GM18507 (cell line): Measurements from ENCODE around the gene CETN2.
A peak's percentile ranks its signal among the peaks of the same experiment; 100 is the strongest.
"Not testable (repeated sequence)": the region's sequence is repeated elsewhere in the genome, so short reads cannot be mapped to it uniquely, and the experiment has no call there.

ENCODE experiments used
- DNase-seq: peaks from one replicate; pipeline ENCODE4 v3.0.0; 2011; ENCODE audit warnings: low read depth; ENCODE audit not compliant: insufficient read length; ENCODE audit errors: extremely low spot score
- FAIRE-seq: peaks from 2 replicates; lab custom pipeline; 2011; peaks lifted over from hg19 to GRCh38; lab: Jason Lieb, UNC

The CETN2 gene

DNA sequence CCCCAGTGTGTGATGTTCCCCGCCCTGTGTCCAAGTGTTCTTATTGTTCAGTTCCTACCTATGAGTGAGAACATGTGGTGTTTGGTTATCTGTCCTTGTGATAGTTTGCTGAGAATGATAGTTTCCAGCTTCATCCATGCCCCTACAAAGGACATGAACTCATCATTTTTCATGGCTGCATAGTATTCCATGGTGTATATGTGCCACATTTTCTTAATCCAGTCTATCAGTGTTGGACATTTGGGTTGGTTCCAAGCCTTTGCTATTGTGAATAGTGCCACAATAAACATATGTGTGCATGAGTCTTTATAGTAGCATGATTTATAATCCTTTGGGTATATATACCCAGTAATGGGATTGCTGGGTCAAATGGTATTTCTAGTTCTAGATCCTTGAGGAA is 4.9 kb upstream of the CETN2 start:
- FAIRE-seq, DNase-seq: not testable (repeated sequence)

DNA sequence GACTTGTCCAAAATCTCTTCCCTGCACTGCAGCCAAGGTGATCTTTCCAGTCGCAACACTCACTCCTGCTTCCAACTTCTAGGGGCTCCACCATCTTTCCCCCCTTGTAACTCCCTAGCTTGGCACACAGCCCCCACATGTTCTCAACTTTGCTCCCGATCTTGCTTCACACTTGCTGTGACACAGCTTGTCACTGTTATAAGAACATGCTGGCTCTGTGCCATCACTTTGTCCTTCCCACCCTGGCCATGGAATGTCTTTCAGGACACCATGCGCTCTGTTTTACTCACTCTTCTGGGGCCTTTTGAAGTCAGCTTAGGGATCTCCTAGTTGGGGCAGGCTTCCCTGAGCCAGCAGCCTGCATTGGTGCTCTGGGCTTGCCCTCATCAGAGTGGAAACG is 2.8 kb upstream of the CETN2 start:
- FAIRE-seq (no peak), DNase-seq (no peak)

DNA sequence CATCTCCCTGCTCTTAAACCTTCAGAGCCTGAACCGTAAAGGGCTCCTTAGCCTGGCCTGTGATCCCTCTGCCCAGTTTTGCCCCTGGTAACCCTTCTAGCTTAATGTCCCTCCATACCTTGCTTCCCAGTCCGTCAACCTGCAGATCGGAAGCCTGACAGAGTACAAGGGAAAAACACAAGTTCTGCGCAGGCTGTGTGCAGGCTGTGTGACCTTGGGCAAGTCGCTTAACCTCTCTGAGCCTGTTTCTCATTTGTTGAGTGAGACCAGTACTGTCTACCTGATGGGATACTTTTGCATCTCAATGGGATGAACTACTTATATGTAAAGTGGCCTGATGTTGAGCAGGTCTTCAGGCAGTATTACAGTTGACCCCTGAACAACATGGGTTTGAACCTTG is 2.0 kb upstream of the CETN2 start:
- DNase-seq, result no peak
- FAIRE-seq, result no peak

DNA sequence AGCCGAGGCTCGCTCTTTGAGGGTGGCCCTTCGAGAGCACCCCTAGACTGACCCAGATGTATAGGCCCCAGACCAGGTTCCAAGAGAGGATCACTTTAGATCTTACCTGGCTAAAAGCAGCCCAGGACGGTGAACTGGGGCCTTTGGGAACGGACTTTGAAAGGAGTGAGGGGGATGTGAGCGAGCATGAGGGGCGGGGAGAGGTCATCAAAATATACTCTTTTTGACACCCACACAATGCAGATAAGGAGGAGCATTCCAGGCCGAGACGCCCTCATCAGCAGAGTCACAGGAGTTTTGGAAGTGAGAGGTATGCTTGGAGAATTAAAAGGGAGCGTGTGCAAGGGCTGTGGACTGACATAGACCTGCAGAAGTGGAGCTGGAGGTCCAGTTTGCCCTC is 834 bp upstream of the CETN2 start:
- no peak for FAIRE-seq
- no peak for DNase-seq

DNA sequence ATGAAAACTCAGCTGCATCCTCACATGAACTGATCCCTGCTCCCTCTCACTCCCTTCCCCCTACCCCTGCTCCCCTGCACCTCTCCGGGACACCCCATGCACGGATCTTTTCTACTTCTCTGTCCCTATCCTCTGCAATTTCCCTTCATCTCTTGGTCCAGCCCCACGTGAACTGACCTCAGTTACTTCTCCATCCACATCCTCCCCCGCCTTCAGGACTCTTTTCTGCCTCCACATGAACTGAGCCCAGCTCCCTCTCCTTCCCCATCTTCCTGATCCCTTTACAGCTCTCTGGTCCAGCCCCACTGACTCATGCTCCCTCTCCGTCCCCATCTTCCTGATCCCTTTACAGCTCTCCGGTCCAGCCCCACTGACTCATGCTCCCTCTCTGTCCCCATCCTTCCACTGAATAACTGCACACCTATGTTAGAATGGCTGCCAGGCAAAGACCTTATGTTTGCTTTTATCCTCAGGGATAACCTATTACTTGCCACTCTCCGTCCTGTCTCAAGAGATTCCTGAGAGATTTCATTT is 5.6 kb downstream of the CETN2 start:
- FAIRE-seq (no peak), DNase-seq (no peak)

DNA sequence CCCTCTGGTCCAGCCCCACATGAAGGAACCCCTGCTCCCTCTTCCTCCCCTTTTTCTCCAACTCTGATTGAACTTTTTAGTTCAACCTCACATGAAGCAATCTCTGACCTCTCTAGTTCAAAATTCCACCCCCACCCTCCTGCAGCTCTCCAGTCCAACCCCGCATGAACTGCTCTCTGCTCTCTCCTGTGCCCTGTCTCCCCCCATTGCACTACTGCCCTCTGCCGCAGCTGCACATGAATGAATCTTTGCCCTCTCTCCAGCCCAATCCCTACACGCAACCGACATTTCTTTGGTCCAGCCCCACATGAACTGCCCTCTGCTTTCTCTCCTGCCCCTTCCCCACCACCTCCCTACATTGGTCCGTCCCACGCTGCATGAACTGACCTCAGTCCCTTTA is 6.9 kb downstream of the CETN2 start:
- DNase-seq (no peak), FAIRE-seq (no peak)

DNA sequence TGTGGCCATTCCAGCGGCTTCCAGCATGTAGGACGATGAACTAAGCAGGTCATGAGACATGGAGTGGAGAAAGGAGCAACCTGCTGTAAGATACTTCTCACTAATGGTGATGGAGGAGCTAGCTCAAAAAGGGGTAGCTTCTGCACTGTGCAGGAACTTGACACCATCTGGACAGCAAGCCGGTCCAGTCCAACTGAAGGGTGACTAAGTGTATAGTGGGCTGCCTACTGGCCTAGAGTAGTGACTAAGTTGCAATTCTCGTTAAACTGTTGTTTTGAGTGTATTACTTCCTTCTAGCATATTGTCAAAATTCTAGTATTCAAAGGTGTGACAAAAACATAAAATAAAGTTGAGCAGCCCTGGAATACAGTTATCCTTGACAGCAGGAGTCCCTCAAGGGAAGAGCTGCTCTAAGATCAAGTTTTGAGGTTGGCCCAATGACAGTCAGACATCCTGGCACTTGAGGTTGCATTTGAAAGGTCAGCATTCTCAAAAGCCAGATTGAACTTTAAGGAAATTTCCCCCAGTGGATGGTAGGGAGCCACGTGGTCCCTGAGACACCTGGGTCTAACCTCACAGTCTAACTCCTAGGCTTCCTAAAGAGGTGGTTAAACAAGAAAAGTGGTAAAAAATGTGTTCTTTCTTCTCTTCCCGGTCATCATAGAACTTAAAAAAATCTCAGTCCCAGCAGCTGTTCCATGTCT is 8.0 kb downstream of the CETN2 start:
- DNase-seq (no peak), FAIRE-seq (no peak)

DNA sequence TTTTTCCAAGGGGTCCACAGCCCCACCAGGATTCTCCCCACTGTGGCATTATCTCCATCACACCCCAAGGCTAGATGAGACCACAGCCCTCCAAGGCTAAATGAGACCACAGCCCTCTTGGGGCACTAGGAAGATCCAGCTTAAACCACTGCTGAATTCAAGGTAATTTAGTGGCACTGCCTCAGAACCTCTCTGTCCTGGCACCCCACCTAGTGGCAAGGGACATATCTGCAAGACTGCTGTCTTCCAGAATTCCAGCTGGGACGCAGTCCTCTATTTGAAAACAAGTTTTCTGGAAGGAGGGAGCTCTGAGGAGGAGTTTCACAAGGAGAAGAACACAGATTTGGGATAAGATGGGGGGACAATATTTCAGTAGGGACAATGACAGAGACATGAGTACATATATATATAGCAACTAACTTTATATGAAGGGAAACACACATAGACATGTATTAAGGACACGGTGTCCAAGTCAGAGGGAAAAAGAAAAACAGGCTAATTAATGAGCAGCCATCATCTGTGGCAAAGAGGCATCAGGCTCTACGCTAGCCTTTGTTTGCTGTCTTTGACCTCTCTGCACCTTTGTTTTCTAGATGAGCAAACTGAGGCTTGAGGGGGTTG is 9.3 kb downstream of the CETN2 start:
- FAIRE-seq, result peak; percentile 21
- DNase-seq, result no peak

DNA sequence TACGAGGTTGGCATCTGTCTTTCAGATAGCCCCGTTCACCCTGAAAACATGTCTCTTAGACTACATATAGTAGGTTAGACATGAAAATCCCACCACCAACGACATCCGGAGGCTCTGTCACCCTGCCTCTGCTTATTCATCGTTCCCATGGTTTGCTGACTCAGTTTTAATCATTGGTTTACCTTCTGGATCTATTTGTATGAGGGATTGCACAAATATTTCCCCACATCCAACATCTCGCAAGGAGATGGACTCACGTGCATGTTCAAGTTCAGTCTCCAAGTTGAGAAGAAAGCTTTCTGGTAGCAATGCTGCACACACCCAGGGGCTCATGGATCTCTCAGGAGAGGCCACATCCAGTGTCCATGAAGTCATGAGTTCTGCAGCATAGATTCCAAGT is 10.8 kb downstream of the CETN2 start:
- no peak for FAIRE-seq
- DNase-seq, result no peak

DNA sequence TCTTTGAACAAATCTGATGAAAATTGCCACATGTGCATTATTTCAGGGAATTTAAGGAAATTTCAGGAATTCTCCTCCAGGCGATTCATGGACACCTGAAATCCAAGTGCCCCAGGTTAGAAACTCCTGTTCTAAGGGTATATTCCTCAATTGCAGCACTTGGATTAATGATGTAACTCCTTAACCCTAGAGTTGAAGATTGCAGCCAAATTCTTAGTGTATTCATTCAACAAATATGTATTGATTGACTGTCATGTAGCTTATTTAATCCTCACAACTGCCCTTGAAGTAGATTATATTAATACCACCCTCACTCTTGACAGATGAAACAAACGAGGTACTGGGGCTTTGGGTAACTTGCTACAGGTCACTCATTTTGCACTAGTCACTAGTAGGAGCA is 11.3 kb downstream of the CETN2 start:
- FAIRE-seq (no peak), DNase-seq (no peak)

DNA sequence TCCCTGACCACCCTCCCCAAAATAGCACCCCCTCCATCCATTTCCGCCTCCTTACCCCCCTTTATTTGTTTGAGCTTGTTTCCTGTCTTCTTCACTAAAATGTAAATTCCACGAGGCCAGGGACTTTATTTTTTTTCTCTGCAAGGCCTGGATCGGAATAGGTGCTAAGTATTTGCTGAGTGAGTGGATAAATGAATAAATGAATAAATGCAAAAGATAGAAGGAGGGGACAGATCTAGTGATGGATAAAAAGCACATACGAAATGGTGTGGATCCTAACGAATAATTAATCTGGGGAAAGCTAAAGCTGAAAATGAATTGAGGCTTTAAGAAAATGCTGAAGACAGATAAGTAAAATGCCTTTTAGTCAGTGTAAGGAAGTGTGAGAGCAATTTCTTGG is 12.2 kb downstream of the CETN2 start:
- no peak for FAIRE-seq
- no peak for DNase-seq

DNA sequence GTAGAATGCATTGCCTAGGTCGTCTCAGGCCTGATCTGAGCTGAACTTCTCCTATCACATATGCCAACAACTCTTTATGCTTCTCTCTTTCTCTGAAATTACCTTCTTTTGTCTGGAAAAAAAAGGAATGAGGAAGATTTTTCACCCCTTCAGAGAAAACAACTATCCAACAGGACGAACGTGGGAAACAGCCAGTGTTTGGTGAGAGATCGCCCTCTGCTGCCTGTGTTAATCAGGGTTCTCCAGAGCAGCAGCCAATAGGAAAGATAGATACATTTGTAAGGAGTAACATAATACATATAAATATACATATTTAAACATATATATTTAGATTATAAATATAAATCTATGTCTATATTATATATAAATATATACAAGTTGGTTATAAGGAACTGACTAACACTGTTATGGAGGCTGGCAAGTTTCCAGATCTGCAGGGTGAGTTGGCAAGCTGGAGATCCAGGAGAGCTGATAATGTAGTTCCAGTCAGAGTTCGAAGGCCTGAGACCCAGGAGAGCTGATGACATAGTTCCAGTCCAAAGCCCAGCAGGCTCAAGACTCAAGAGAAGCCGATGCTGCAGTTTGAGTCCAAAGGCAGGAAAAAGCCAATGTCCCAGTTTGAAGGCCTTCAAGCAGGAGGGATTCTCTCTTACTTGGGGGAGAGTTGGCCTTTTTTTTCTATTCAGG is 13.3 kb downstream of the CETN2 start:
- DNase-seq, result no peak
- FAIRE-seq, result no peak

DNA sequence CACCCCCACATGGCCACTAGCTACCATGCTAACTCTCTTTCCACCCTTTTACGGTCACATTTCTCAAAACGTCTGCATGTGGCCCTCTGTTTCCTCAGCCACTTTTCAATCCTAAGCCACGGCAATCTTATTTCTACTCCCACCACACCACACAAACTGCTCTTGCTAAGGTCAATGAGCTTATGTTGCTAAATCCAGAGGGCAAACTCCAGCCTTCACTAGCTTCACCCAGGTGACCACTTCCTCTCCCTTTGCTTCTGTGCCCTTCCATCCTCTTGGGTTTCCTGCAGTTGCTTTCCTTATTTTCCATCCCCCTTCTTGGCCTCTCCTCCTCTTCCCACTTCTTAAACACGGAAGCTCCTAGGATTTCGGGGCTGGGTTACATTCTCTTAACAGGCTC is 16.5 kb downstream of the CETN2 start:
- FAIRE-seq (no peak), DNase-seq (no peak)

DNA sequence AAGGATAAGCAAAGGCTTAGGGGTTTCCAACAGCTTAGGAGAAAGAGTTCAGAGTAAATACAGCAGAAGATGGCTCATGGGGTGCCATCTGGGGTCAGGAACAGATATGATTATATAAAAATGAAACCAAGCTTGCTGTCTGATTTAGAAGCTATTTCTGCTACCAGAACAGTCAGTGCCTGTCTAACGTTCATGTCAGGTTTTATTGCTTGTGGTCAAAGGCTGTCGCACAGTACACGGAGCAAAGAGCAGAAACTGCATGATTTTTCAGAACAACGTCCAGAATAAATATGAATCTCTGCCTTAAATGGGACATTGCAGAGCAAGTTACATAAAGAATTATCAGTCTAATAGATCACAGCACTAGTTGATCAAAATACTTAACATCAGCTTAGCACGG is 17.4 kb downstream of the CETN2 start:
- DNase-seq, result no peak
- no peak for FAIRE-seq

DNA sequence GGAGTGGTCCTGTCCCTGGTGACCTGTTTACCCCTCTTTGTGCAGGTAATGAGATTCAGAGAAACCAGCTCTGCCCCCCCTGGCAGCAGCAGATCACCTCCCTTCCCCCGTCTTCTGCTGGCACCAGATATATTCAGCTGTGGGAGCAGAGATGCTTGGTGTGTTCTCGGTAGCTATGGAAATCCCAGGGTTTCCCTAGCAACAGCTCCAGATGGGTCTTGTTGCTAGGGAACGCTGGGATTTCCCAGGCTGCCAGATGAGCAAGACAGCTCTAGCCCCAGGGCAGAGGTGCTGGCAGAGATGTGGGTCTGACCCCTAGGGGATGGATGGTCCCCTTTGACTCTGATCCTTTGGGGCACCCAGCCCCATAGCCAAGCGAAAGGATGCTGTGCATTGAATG is 20.2 kb downstream of the CETN2 start:
- no peak for FAIRE-seq
- DNase-seq, result no peak

DNA sequence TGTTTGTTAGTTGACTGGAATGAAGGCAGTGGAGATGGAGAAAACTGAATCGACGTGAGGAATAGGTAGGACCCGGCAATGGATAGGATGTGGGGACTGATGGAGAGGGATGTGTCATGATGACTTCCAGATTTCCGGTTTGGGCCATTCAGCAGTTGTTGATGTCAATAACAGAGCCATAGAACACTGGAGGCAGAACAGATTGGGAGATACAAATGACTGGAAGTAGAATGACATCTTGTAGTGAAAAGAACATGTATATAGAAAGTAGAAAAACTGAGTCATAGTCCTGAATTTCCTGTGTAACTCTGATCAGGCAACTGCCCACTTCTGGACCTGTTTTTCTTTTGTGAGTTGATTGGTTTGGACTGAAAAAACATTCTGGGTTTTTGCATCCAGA is 24.5 kb downstream of the CETN2 start:
- FAIRE-seq, result no peak
- DNase-seq, result no peak

DNA sequence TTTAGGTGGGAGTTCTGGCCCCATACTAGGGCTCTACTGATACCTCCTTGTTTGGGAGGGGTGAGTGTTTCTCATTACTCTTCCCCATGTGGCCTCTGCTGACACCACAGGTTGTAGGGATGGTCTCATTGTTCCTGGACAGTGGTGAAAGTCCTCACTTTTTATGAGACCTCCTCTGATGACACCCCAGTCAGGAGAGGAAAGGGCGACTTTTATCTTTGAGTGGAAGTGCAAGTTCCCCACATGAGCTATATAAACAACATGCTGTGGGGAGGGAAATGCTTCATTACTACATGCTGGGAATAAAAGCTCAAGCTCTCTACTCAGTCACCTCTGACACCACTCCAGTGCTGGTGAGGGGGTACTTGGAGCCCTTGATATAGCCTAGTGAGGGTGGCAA is 31.6 kb downstream of the CETN2 start:
- no peak for DNase-seq
- no peak for FAIRE-seq

DNA sequence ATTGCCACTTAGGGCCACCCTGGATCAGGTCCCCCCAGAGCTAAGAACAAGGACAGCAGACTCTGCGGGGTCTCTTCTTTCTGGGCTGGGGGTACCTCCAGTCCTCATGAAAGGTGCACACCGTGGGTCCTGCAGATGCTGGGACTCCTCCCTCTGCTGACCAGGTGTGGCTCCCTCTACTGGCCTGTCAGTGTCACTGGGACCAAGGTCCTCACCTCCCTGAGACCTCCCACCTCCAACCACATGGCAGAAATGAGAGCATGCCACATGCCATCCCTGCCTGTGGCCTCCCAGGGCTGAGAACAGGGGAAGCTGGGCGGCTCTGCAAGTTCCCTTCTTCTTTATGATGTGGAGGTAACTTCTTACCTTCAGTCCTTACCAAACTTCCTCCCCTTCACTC is 43.5 kb downstream of the CETN2 start:
- peak; percentile 76 for FAIRE-seq
- not testable (repeated sequence) for DNase-seq
